Naive thymus-derived CD8-positive, alpha-beta T cell (primary cell): ENCODE data around the gene SHISA6. TPM values are rescaled to one million over a fixed set of nuclear protein-coding genes. Genes with fewer than 3 reads are reported as not detected.
"Not testable (repeated sequence)": the region's sequence is repeated elsewhere in the genome, so short reads cannot be mapped to it uniquely, and the experiment has no call there.

Source experiments
- ATAC-seq, 2 donors: fragments of 150-1000 bp; cut with Tn5 transposase in 1 of 2; sonication (Bioruptor Pico), chemical (Tn5 transposase) in 1 of 2; 1 replicate in 1 of 2; 2 replicates in 1 of 2; pipeline ENCODE4 v1.10.0; 2021; ENCODE audit warnings: mild to moderate bottlenecking in 2 of 2, moderate library complexity in 2 of 2
- POLR2A ChIA-PET: fragments of 350-600 bp; sonication (Branson Sonifier 250); formaldehyde crosslinking; loops from one replicate; lab custom pipeline; 2021; ENCODE audit warnings: antibody characterized with exemption; lab: Charles Lee
- DNase-seq, 10 donors: peaks; one replicate each; pipeline versions ENCODE4 v3.0.0 to v3.0.0-alpha.2; 2020 to 2022
- H3K27ac Mint-ChIP-seq, 10 donors: one replicate each; pipeline ENCODE4 v1.8.0; 2020 to 2022; ENCODE audit warnings: mild to moderate bottlenecking in 10 of 10, mixed read lengths in 10 of 10, moderate library complexity in 4 of 10, inconsistent platforms in 1 of 10
- H3K27me3 Mint-ChIP-seq, 5 donors: one replicate each; pipeline ENCODE4 v1.8.0; 2021 to 2022; ENCODE audit warnings: mixed read lengths in 5 of 5
- H3K36me3 Mint-ChIP-seq, 3 donors: one replicate each; pipeline ENCODE4 v1.8.0; 2020 to 2022; ENCODE audit warnings: mixed read lengths in 3 of 3, mild to moderate bottlenecking in 2 of 3, inconsistent platforms in 1 of 3
- H3K4me1 Mint-ChIP-seq, 4 donors: one replicate each; pipeline ENCODE4 v1.8.0; 2021 to 2022; ENCODE audit warnings: mixed read lengths in 4 of 4
- H3K4me3 Mint-ChIP-seq, 10 donors: one replicate each; pipeline ENCODE4 v1.8.0; 2020 to 2022; ENCODE audit warnings: mild to moderate bottlenecking in 10 of 10, mixed read lengths in 10 of 10, moderate library complexity in 6 of 10, inconsistent platforms in 1 of 10
- H3K9me3 Mint-ChIP-seq, 9 donors: one replicate each; pipeline ENCODE4 v1.8.0; 2020 to 2022; ENCODE audit warnings: mixed read lengths in 9 of 9, mild to moderate bottlenecking in 3 of 9, inconsistent platforms in 1 of 9, moderate library complexity in 1 of 9
- polyA plus RNA-seq, 3 donors: library from polyadenylated mRNA; unstranded; fragments of 300-500 nt; fragmentation: Illumina TruSeq; gene quantifications; one replicate each; pipeline ENCODE4 v1.2.3, GENCODE V29; 2021
- total RNA-seq, 8 experiments: library from RNA in 2 of 8; stranded (reverse) in 2 of 8; gene quantifications; one replicate each; pipeline ENCODE4 v1.2.3 and lab custom pipeline; 2021 to 2026

The SHISA6 gene
- total and polyA plus RNA-seq, 5 experiments from 2014 or later, result not detected

GRCh38 chr17:11294826-11295225 is 53.8 kb downstream of the SHISA6 start:
- Mint-ChIP-seq H3K9me3 (peaks cover 0 to 10% (median 0%) of the 10 kb centered on the region in 9 donors), H3K27ac (no peak overlapping the region), H3K36me3 (no peaks in the 10 kb centered on the region), H3K27me3 (peaks cover 2 to 17% (median 6%) of the 10 kb centered on the region in 5 donors), H3K4me1 (peaks cover 0 to 1% (median 0%) of the 10 kb centered on the region in 4 donors), H3K4me3 (no peak overlapping the region)
- POLR2A ChIA-PET, result no interaction called here
- ATAC-seq (no peak), DNase-seq (no peak)

- no peak for ATAC-seq
- no peak for DNase-seq
- no peak overlapping the region for H3K27ac Mint-ChIP-seq
- POLR2A ChIA-PET, result no interaction called here
- H3K4me3 Mint-ChIP-seq, result no peak overlapping the region
- peaks cover 0 to 1% (median 0%) of the 10 kb centered on the region in 4 donors for H3K4me1 Mint-ChIP-seq
- H3K27me3 Mint-ChIP-seq, result peaks cover 2 to 21% (median 5%) of the 10 kb centered on the region in 5 donors
- peaks cover 0 to 8% (median 0%) of the 10 kb centered on the region in 9 donors for H3K9me3 Mint-ChIP-seq
- no peaks in the 10 kb centered on the region for H3K36me3 Mint-ChIP-seq
These were observed 56.0 kb downstream of the SHISA6 start for GRCh38 chr17:11296994-11297393.

GRCh38 chr17:11298401-11298800 is 57.4 kb downstream of the SHISA6 start:
- Mint-ChIP-seq H3K27ac (no peak overlapping the region), H3K4me3 (peak overlapping the region in 1 of 10 donors; percentile 40), H3K27me3 (peaks cover 0 to 21% (median 3%) of the 10 kb centered on the region in 5 donors), H3K9me3 (peaks cover 0 to 6% (median 0%) of the 10 kb centered on the region in 9 donors), H3K36me3 (no peaks in the 10 kb centered on the region), H3K4me1 (peaks cover 0 to 1% (median 0%) of the 10 kb centered on the region in 4 donors)
- DNase-seq (no peak), ATAC-seq (no peak)
- POLR2A ChIA-PET, result no interaction called here

GRCh38 chr17:11300201-11300600 is 59.2 kb downstream of the SHISA6 start:
- DNase-seq, result no peak
- Mint-ChIP-seq H3K27ac (no peak overlapping the region), H3K9me3 (peaks cover 0 to 5% (median 0%) of the 10 kb centered on the region in 9 donors), H3K4me3 (no peak overlapping the region), H3K27me3 (peaks cover 0 to 22% (median 3%) of the 10 kb centered on the region in 5 donors), H3K4me1 (peaks cover 0 to 1% (median 0%) of the 10 kb centered on the region in 4 donors), H3K36me3 (no peaks in the 10 kb centered on the region)
- POLR2A ChIA-PET, result no interaction called here
- no peak for ATAC-seq

GRCh38 chr17:11300738-11301137 is 59.7 kb downstream of the SHISA6 start:
- Mint-ChIP-seq H3K4me1 (peaks cover 0 to 1% (median 0%) of the 10 kb centered on the region in 4 donors), H3K4me3 (no peak overlapping the region), H3K36me3 (no peaks in the 10 kb centered on the region), H3K27me3 (peaks cover 0 to 19% (median 3%) of the 10 kb centered on the region in 5 donors), H3K27ac (no peak overlapping the region), H3K9me3 (peaks cover 0 to 3% (median 0%) of the 10 kb centered on the region in 9 donors)
- ATAC-seq (no peak), DNase-seq (no peak)
- POLR2A ChIA-PET, result no interaction called here

GRCh38 chr17:11301874-11302273 is 60.9 kb downstream of the SHISA6 start:
- H3K4me3 Mint-ChIP-seq, ATAC-seq, POLR2A ChIA-PET, H3K36me3 Mint-ChIP-seq, H3K9me3 Mint-ChIP-seq, H3K4me1 Mint-ChIP-seq, H3K27me3 Mint-ChIP-seq, H3K27ac Mint-ChIP-seq, DNase-seq: not testable (repeated sequence)

GRCh38 chr17:11302401-11303186 is 61.6 kb downstream of the SHISA6 start:
- DNase-seq (no peak), ATAC-seq (no peak)
- H3K27ac Mint-ChIP-seq, result no peak overlapping the region
- H3K4me1 Mint-ChIP-seq, result no peaks in the 10 kb centered on the region
- no peak overlapping the region for H3K4me3 Mint-ChIP-seq
- H3K36me3 Mint-ChIP-seq, result no peaks in the 10 kb centered on the region
- peaks cover 0 to 9% (median 0%) of the 10 kb centered on the region in 5 donors for H3K27me3 Mint-ChIP-seq
- peaks cover 0 to 8% (median 0%) of the 10 kb centered on the region in 9 donors for H3K9me3 Mint-ChIP-seq
- POLR2A ChIA-PET, result no interaction called here

- Mint-ChIP-seq H3K4me1 (no peaks in the 10 kb centered on the region), H3K27ac (no peak overlapping the region), H3K36me3 (no peaks in the 10 kb centered on the region), H3K9me3 (peaks cover 0 to 11% (median 0%) of the 10 kb centered on the region in 9 donors), H3K4me3 (no peak overlapping the region), H3K27me3 (peaks cover 0 to 9% (median 0%) of the 10 kb centered on the region in 5 donors)
- POLR2A ChIA-PET, result no interaction called here
- DNase-seq (no peak), ATAC-seq (no peak)
These were observed 62.9 kb downstream of the SHISA6 start for GRCh38 chr17:11303773-11304394.

GRCh38 chr17:11304568-11304967 is 63.6 kb downstream of the SHISA6 start:
- Mint-ChIP-seq H3K27me3 (peaks cover 0 to 9% (median 0%) of the 10 kb centered on the region in 5 donors), H3K36me3 (no peaks in the 10 kb centered on the region), H3K4me3 (no peak overlapping the region), H3K9me3 (peaks cover 0 to 11% (median 0%) of the 10 kb centered on the region in 9 donors), H3K4me1 (no peaks in the 10 kb centered on the region), H3K27ac (no peak overlapping the region)
- POLR2A ChIA-PET, result no interaction called here
- no peak for ATAC-seq
- DNase-seq, result no peak

- no peak overlapping the region for H3K4me3 Mint-ChIP-seq
- H3K27ac Mint-ChIP-seq, result no peak overlapping the region
- ATAC-seq (no peak), DNase-seq (no peak)
- H3K27me3 Mint-ChIP-seq, result peaks cover 0 to 16% (median 0%) of the 10 kb centered on the region in 5 donors
- POLR2A ChIA-PET, result no interaction called here
- peaks cover 0 to 13% (median 0%) of the 10 kb centered on the region in 9 donors for H3K9me3 Mint-ChIP-seq
- no peaks in the 10 kb centered on the region for H3K4me1 Mint-ChIP-seq
- H3K36me3 Mint-ChIP-seq, result no peaks in the 10 kb centered on the region
These were observed 64.5 kb downstream of the SHISA6 start for GRCh38 chr17:11305524-11305923.

- DNase-seq (no peak), ATAC-seq (no peak)
- Mint-ChIP-seq H3K4me1 (no peaks in the 10 kb centered on the region), H3K27me3 (peaks cover 0 to 11% (median 0%) of the 10 kb centered on the region in 5 donors), H3K36me3 (no peaks in the 10 kb centered on the region), H3K9me3 (peaks cover 0 to 13% (median 0%) of the 10 kb centered on the region in 9 donors), H3K27ac (no peak overlapping the region), H3K4me3 (no peak overlapping the region)
- POLR2A ChIA-PET, result no interaction called here
These were observed 67.5 kb downstream of the SHISA6 start for GRCh38 chr17:11308531-11308930.

- DNase-seq (no peak), ATAC-seq (no peak)
- Mint-ChIP-seq H3K36me3 (no peaks in the 10 kb centered on the region), H3K27me3 (peaks cover 0 to 10% (median 0%) of the 10 kb centered on the region in 5 donors), H3K4me3 (no peak overlapping the region), H3K9me3 (peaks cover 0 to 13% (median 0%) of the 10 kb centered on the region in 9 donors), H3K4me1 (no peaks in the 10 kb centered on the region), H3K27ac (no peak overlapping the region)
- POLR2A ChIA-PET, result no interaction called here
These were observed 68.0 kb downstream of the SHISA6 start for GRCh38 chr17:11309033-11309432.

- Mint-ChIP-seq H3K9me3 (peaks cover 0 to 13% (median 0%) of the 10 kb centered on the region in 9 donors), H3K4me1 (no peaks in the 10 kb centered on the region), H3K4me3 (no peak overlapping the region), H3K27ac (no peak overlapping the region), H3K27me3 (peaks cover 0 to 6% (median 0%) of the 10 kb centered on the region in 5 donors), H3K36me3 (no peaks in the 10 kb centered on the region)
- ATAC-seq (no peak), DNase-seq (no peak)
- POLR2A ChIA-PET, result no interaction called here
These were observed 68.8 kb downstream of the SHISA6 start for GRCh38 chr17:11309850-11310249.
